COLO668 (cell line): ENCODE measurements around the gene UTP4.

Experiments used
- DNase-seq: peaks from one replicate; lab custom pipeline; 2025; ENCODE audit not compliant: unreplicated experiment; lab: John Stamatoyannopoulos, UW

Gene UTP4

GRCh38 chr16:69204172-69204571 is 71.7 kb downstream of the UTP4 start:
- DNase-seq, result no peak

- no peak for DNase-seq
These were observed 77.3 kb downstream of the UTP4 start for GRCh38 chr16:69209735-69210134.

- DNase-seq, result no peak
These were observed 85.0 kb downstream of the UTP4 start for GRCh38 chr16:69217433-69217832.
